ENCODE data around the gene SMC1A.
"Not testable (repeated sequence)": the region's sequence is repeated elsewhere in the genome, so short reads cannot be mapped to it uniquely, and the experiment has no call there.

The SMC1A gene

GRCh38 chrX:53422086-53422860 is at the start of gene SMC1A:
Gene SMC1A (minus strand): TSS chrX:53422654. CDS start chrX:53422600, 54 bp downstream.
- TF ChIP-seq GATA1 (IDR thresholded peaks at IDR 0.05; ENCODE audit: low read depth, low read length) = no peak
- peak; percentile 90 for TF ChIP-seq POLR2A (IDR thresholded peaks at IDR 0.05; ENCODE audit: low read length)
- DNase-seq = peak; percentile 97 to 98

GRCh38 chrX:53471346-53471745 is 48.9 kb upstream of the SMC1A start:
- DNase-seq = no peak
- TF ChIP-seq POLR2A (IDR thresholded peaks at IDR 0.05; ENCODE audit: low read length) (no peak), GATA1 (IDR thresholded peaks at IDR 0.05; ENCODE audit: low read depth, low read length) (no peak)

- DNase-seq = not testable (repeated sequence)
Observed at GRCh38 chrX:53468659-53469058, 46.2 kb upstream of the SMC1A start.

GRCh38 chrX:53458082-53458481 is 35.6 kb upstream of the SMC1A start:
- no peak for TF ChIP-seq POLR2A (IDR thresholded peaks at IDR 0.05; ENCODE audit: low read length)
- TF ChIP-seq GATA1 (IDR thresholded peaks at IDR 0.05; ENCODE audit: low read depth, low read length) = no peak
- no peak for DNase-seq

- no peak for TF ChIP-seq POLR2A (IDR thresholded peaks at IDR 0.05; ENCODE audit: low read length)
- DNase-seq = no peak
Observed at GRCh38 chrX:53456254-53456653, 33.8 kb upstream of the SMC1A start.

- TF ChIP-seq POLR2A (IDR thresholded peaks at IDR 0.05; ENCODE audit: low read length) = no peak
- no peak for TF ChIP-seq GATA1 (IDR thresholded peaks at IDR 0.05; ENCODE audit: low read depth, low read length)
- no peak for DNase-seq
Observed at GRCh38 chrX:53452812-53453211, 30.4 kb upstream of the SMC1A start.

- no peak for TF ChIP-seq POLR2A (IDR thresholded peaks at IDR 0.05; ENCODE audit: low read length)
- TF ChIP-seq GATA1 (IDR thresholded peaks at IDR 0.05; ENCODE audit: low read depth, low read length) = no peak
- DNase-seq = no peak
Observed at GRCh38 chrX:53449632-53450031, 27.2 kb upstream of the SMC1A start.

GRCh38 chrX:53447441-53447840 is 25.0 kb upstream of the SMC1A start:
- DNase-seq = no peak
- no peak for TF ChIP-seq GATA1 (IDR thresholded peaks at IDR 0.05; ENCODE audit: low read depth, low read length)
- TF ChIP-seq POLR2A (IDR thresholded peaks at IDR 0.05; ENCODE audit: low read length) = no peak

GRCh38 chrX:53445977-53446376 is 23.5 kb upstream of the SMC1A start:
- TF ChIP-seq POLR2A (IDR thresholded peaks at IDR 0.05; ENCODE audit: low read length) = no peak
- no peak for TF ChIP-seq GATA1 (IDR thresholded peaks at IDR 0.05; ENCODE audit: low read depth, low read length)
- peak; percentile 47 to 65 for DNase-seq

GRCh38 chrX:53442322-53442631 is 19.8 kb upstream of the SMC1A start:
- no peak for TF ChIP-seq GATA1 (IDR thresholded peaks at IDR 0.05; ENCODE audit: low read depth, low read length)
- TF ChIP-seq POLR2A (IDR thresholded peaks at IDR 0.05; ENCODE audit: low read length) = no peak
- no peak for DNase-seq

GRCh38 chrX:53441531-53442321 is 19.3 kb upstream of the SMC1A start:
- peak; percentile 83 to 89 for DNase-seq
- TF ChIP-seq GATA1 (IDR thresholded peaks at IDR 0.05; ENCODE audit: low read depth, low read length) = no peak
- peak; percentile 68 for TF ChIP-seq POLR2A (IDR thresholded peaks at IDR 0.05; ENCODE audit: low read length)

GRCh38 chrX:53440621-53441517 is 18.4 kb upstream of the SMC1A start:
- TF ChIP-seq GATA1 (IDR thresholded peaks at IDR 0.05; ENCODE audit: low read depth, low read length) = no peak
- no peak for TF ChIP-seq POLR2A (IDR thresholded peaks at IDR 0.05; ENCODE audit: low read length)
- peak; percentile 28 to 73 for DNase-seq

GRCh38 chrX:53440101-53440500 is 17.6 kb upstream of the SMC1A start:
- no peak for DNase-seq
- TF ChIP-seq GATA1 (IDR thresholded peaks at IDR 0.05; ENCODE audit: low read depth, low read length) (no peak), POLR2A (IDR thresholded peaks at IDR 0.05; ENCODE audit: low read length) (no peak)

- TF ChIP-seq GATA1 (IDR thresholded peaks at IDR 0.05; ENCODE audit: low read depth, low read length) = no peak
- TF ChIP-seq POLR2A (IDR thresholded peaks at IDR 0.05; ENCODE audit: low read length) = no peak
- DNase-seq = no peak
Observed at GRCh38 chrX:53438832-53439230, 16.4 kb upstream of the SMC1A start.
